DND-41 (cell line): ENCODE results near the gene ARMC9.

Source experiments
- EZH2 ChIP-seq: IDR thresholded peaks from 3 replicates; pipeline ENCODE4 v1.6.1; 2012; ENCODE audit warnings: borderline replicate concordance, low read depth, mild to moderate bottlenecking, moderate library complexity, low read length, inconsistent platforms; ENCODE audit not compliant: severe bottlenecking
- TF ChIP-seq, protein P1 (sequence below): IDR thresholded peaks from 2 replicates; pipeline ENCODE4 v1.5.1; 2012; ENCODE audit warnings: borderline replicate concordance, low read length, moderate library complexity, mild to moderate bottlenecking; ENCODE audit not compliant: poor library complexity, severe bottlenecking; ENCODE audit errors: extremely low read depth

DNA sequence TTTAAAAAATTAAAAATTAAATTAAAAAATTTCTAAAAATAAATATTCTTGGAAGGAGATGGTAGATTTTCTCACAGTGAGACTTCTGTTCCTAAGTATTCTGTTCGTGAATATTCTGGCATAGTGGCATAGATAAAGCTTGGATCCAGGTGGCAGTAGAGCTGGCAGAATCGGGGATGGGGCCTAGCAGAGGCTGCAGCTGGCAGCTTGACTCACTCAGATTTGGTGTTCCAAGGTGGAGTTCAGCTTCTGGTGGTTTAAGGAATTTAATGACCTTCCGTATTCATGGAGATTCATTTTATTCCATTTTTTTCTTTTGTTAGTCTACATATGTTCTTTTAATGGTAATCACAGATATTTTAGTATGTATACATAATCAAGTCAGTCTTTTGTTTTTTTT is 19.9 kb downstream of the ARMC9 start:
- TF ChIP-seq, protein P1, sequence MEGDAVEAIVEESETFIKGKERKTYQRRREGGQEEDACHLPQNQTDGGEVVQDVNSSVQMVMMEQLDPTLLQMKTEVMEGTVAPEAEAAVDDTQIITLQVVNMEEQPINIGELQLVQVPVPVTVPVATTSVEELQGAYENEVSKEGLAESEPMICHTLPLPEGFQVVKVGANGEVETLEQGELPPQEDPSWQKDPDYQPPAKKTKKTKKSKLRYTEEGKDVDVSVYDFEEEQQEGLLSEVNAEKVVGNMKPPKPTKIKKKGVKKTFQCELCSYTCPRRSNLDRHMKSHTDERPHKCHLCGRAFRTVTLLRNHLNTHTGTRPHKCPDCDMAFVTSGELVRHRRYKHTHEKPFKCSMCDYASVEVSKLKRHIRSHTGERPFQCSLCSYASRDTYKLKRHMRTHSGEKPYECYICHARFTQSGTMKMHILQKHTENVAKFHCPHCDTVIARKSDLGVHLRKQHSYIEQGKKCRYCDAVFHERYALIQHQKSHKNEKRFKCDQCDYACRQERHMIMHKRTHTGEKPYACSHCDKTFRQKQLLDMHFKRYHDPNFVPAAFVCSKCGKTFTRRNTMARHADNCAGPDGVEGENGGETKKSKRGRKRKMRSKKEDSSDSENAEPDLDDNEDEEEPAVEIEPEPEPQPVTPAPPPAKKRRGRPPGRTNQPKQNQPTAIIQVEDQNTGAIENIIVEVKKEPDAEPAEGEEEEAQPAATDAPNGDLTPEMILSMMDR: no peak
- no peak for TF ChIP-seq EZH2
